Mesodermal cell (in vitro differentiated cells): ENCODE data around the gene RSL1D1.
"Not testable (repeated sequence)": the region's sequence is repeated elsewhere in the genome, so short reads cannot be mapped to it uniquely, and the experiment has no call there.

Source experiments
- H3K27ac ChIP-seq: 2 replicates; pipeline ENCODE4 v1.7.0; 2013; ENCODE audit warnings: mild to moderate bottlenecking, low read depth, low read length, moderate library complexity; ENCODE audit not compliant: severe bottlenecking
- H3K36me3 ChIP-seq: 2 replicates; pipeline ENCODE4 v1.7.1; 2013; ENCODE audit warnings: mild to moderate bottlenecking, low read length, moderate library complexity; ENCODE audit not compliant: control insufficient read depth, insufficient read depth
- H3K4me1 ChIP-seq: one replicate; pipeline ENCODE4 v1.7.1; 2013; ENCODE audit warnings: mild to moderate bottlenecking, low read length; ENCODE audit not compliant: insufficient read depth, control insufficient read depth, poor library complexity, severe bottlenecking
- H3K4me3 ChIP-seq: 2 replicates; pipeline ENCODE4 v1.7.0; 2013; ENCODE audit warnings: low read length, control low read depth, mild to moderate bottlenecking; ENCODE audit not compliant: insufficient read depth, poor library complexity, severe bottlenecking; ENCODE audit errors: extremely low read depth
- H3K9me3 ChIP-seq: 2 replicates; pipeline ENCODE4 v1.7.1; 2013; ENCODE audit warnings: mild to moderate bottlenecking, low read length, moderate library complexity; ENCODE audit not compliant: control insufficient read depth
- WGBS, 2 experiments: methylation state at CpG; one replicate each; pipeline ENCODE4 v1.1.5; 2013; ENCODE audit warnings: missing lambda C conversion rate in 2 of 2; ENCODE audit not compliant: insufficient coverage in 2 of 2; 5-methylcytosine and 5-hydroxymethylcytosine counted together

RSL1D1 gene

DNA sequence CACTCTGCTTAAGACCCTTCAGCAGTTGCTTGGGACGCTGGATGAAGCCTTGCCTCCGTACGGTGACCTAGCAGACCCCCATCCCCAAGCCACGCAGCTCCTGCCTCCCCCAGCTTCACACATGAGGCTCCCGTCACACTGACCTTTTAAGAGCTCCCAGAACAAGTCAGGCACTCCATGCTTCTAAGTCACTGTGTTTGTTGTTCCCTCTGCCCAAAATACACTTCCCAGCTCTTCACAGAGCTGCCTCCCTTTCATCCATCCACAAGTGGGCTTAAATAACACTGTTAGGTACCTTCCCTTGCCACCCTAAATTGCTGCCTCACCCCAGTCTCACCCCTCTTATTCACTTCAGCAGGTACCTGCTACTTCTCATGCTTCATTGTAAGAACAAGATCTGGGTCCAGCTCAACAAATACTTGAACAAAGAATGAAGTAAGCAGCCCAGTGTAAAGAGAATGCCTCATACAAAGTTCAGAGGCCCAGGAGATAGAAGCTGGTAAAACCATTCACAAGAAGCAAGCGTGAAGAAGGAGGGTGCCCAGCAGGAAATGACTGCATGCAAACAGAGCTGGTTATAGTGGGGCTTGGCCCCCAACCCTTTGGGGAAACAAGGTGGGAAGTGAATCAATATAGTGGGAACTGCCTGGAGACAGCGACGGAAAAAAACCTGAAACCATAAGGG is 60.1 kb downstream of the RSL1D1 start:
- H3K27ac ChIP-seq: no peak overlapping the region
- peaks cover 26% of the 10 kb centered on the region for H3K4me1 ChIP-seq
- H3K9me3 ChIP-seq: no peaks in the 10 kb centered on the region
- peaks cover 48% of the 10 kb centered on the region for H3K36me3 ChIP-seq
- WGBS, 2 experiments: 93 to 95% methylated on average over 5 of the region's 8 CpGs
- H3K4me3 ChIP-seq: no peak overlapping the region

GRCh38 chr16:11788914-11789313 is 62.4 kb downstream of the RSL1D1 start:
- Histone ChIP-seq H3K27ac (no peak overlapping the region), H3K36me3 (peaks cover 36% of the 10 kb centered on the region), H3K4me1 (peaks cover 19% of the 10 kb centered on the region), H3K4me3 (no peak overlapping the region), H3K9me3 (no peaks in the 10 kb centered on the region)
- WGBS, 2 experiments: 100% methylated on average over 1 of the region's 3 CpGs

GRCh38 chr16:11784980-11785599 is 66.3 kb downstream of the RSL1D1 start:
- H3K27ac ChIP-seq, H3K4me3 ChIP-seq, H3K9me3 ChIP-seq: not testable (repeated sequence)
- Histone ChIP-seq H3K36me3 (peaks cover 38% of the 10 kb centered on the region), H3K4me1 (peaks cover 29% of the 10 kb centered on the region)
- 95 to 98% methylated on average over 9 to 11 of the region's 13 CpGs for WGBS, 2 experiments

DNA sequence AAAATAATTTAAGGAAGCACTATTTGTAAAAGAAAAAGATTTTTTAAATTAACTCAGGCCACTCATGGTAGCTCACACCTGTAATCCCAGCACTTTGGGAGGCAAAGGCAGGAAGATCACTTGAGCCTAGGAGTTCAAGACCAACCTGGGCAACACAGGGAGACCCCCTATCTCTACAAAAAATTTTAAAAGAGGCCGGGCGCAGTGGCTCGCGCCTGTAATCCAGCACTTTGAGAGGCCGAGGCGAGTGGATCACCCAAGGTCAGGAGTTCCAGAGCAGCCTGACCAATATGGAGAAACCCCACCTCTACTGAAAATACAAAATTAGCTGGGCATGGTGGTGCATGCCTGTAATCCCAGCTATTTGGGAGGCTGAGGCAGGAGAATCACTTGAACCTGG is 67.0 kb downstream of the RSL1D1 start:
- peaks cover 29% of the 10 kb centered on the region for H3K4me1 ChIP-seq
- 85% methylated on average over 4 of the region's 6 CpGs; no CpG with 5 or more reads in 1 of the 2 experiments for WGBS, 2 experiments
- H3K9me3 ChIP-seq, H3K4me3 ChIP-seq, H3K27ac ChIP-seq: not testable (repeated sequence)
- peaks cover 40% of the 10 kb centered on the region for H3K36me3 ChIP-seq

DNA sequence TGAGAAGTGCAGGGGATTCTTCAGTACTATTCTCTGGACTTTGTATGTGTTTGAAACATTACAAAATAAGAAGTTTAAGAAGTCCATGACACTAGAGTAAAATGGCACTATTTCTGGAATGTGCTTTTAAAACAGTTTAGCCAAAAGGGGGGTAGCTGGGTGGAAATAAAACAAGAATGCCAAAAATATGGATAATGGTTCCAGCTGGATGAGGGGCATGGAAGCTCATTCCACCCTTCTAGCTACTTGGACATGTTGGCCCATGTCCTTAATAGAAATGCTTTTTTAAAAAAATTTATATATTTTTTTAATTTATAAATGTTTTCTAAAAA is 67.3 kb downstream of the RSL1D1 start:
- H3K4me3 ChIP-seq: no peak overlapping the region
- no peaks in the 10 kb centered on the region for H3K9me3 ChIP-seq
- no peak overlapping the region for H3K27ac ChIP-seq
- peaks cover 43% of the 10 kb centered on the region for H3K36me3 ChIP-seq
- peaks cover 29% of the 10 kb centered on the region for H3K4me1 ChIP-seq
